Suprapubic skin (tissue), 3 donors: ENCODE data around the gene MYO1F.

Source experiments
- CTCF ChIP-seq, 2 donors: fragments of 200-600 bp in 1 of 2; fragments of 450-650 bp in 1 of 2; sonication (generic) in 1 of 2; IDR thresholded peaks; one replicate each; pipeline ENCODE4 v1.5.1; 2016 to 2019; ENCODE audit warnings: antibody characterized with exemption in 2 of 2, mild to moderate bottlenecking in 1 of 2, moderate library complexity in 1 of 2
- POLR2A ChIP-seq, 2 donors: fragments of 450-650 bp; IDR thresholded peaks; one replicate each; pipeline ENCODE4 v1.6.1; 2017; ENCODE audit warnings: antibody characterized with exemption in 2 of 2, mild to moderate bottlenecking in 2 of 2, moderate library complexity in 2 of 2

DNA sequence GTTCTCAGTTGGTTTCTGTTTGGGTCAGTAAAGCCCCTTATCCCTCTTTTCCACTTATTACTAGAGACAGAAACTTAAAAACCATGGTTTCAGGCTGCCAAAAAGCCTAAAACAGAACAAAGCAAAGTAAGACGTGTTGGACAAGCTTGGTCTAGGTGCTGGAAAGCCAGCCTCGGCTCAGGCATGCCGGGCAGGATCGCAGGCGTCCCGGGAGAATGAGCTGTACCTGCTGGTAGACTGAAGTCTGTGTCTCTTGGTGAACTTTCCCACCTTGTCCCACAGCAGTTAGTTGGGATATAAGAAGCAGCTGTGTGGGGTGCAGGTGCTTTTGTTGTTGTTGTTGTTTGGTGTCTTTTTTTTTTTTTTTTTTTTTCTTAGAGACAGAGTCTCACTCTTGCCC, 95.6 kb downstream of the MYO1F start:
- TF ChIP-seq CTCF (IDR thresholded peaks at IDR 0.05): no peak
- TF ChIP-seq POLR2A (IDR thresholded peaks at IDR 0.05): no peak
